ENCODE results near the gene MACROD1. TPM values are rescaled to one million over a fixed set of nuclear protein-coding genes. Genes with fewer than 3 reads are reported as not detected.

MACROD1 gene
- total RNA-seq, 2 experiments from 2014 or later: 6.0 to 6.3 TPM

GRCh38 chr11:63996512-63996911, 169.4 kb downstream of the MACROD1 start:
- Mint-ChIP-seq H3K4me3 (no peak overlapping the region), H3K4me1 (ENCODE audit: low read depth) (peaks cover 11% of the 10 kb centered on the region), H3K36me3 (ENCODE audit: low read depth) (peaks cover 61% of the 10 kb centered on the region), H3K27me3 (no peaks in the 10 kb centered on the region), H3K9me3 (no peaks in the 10 kb centered on the region), H3K27ac (no peak overlapping the region)
- intact Hi-C loops (cut with DNase I, micrococcal nuclease): loop anchor here in 1 of 2 experiments (10.0 kb wide), 1 partner anchor 308 kb away; the partner anchor contains the start of genes CATSPERZ and ESRRA
- CTCF ChIA-PET: no interaction called here
- peaks cover 0 to 3% of the 10 kb centered on the region in 2 experiments for H3K27me3 ChIP-seq (ENCODE audit: control insufficient read depth in 1 of 2, insufficient read depth in 2 of 2, low read length in 2 of 2)
- no peak overlapping the region for H3K4me3 ChIP-seq (ENCODE audit: low read length)
- no peaks in the 10 kb centered on the region for H3K9me3 ChIP-seq (ENCODE audit: control insufficient read depth in 1 of 2, insufficient read depth in 1 of 2, low read length in 2 of 2)
- POLR2A ChIA-PET: no interaction called here
- H3K4me1 ChIP-seq (ENCODE audit: insufficient read depth, low read length): peaks cover 28% of the 10 kb centered on the region
- DNase-seq (no peak), ATAC-seq (ENCODE audit: poor library complexity) (no peak)
- H3K36me3 ChIP-seq (ENCODE audit: insufficient read depth, low read length): peaks cover 47% of the 10 kb centered on the region
- TF ChIP-seq CTCF (IDR thresholded peaks at IDR 0.05): no peak
- no peak overlapping the region for H3K27ac ChIP-seq (ENCODE audit: low read depth in 1 of 2, low read length in 2 of 2)

- no peaks in the 10 kb centered on the region for H3K27me3 ChIP-seq (ENCODE audit: control insufficient read depth in 1 of 2, insufficient read depth in 2 of 2, low read length in 2 of 2)
- no peak for DNase-seq
- intact Hi-C loops (cut with DNase I, micrococcal nuclease): loop anchor here in 1 of 2 experiments (10.0 kb wide), 1 partner anchor 311 kb away; the partner anchor contains the start of genes CATSPERZ and ESRRA
- H3K27ac Mint-ChIP-seq: no peak overlapping the region
- no peak overlapping the region for H3K4me3 Mint-ChIP-seq
- no peaks in the 10 kb centered on the region for H3K27me3 Mint-ChIP-seq
- H3K4me1 ChIP-seq (ENCODE audit: insufficient read depth, low read length): peaks cover 6% of the 10 kb centered on the region
- peaks cover 69% of the 10 kb centered on the region for H3K36me3 ChIP-seq (ENCODE audit: insufficient read depth, low read length)
- CTCF ChIA-PET: no interaction called here
- peaks cover 85% of the 10 kb centered on the region for H3K36me3 Mint-ChIP-seq (ENCODE audit: low read depth)
- no peak overlapping the region for H3K4me3 ChIP-seq (ENCODE audit: low read length)
- no peak for ATAC-seq (ENCODE audit: poor library complexity)
- H3K27ac ChIP-seq (ENCODE audit: low read depth in 1 of 2, low read length in 2 of 2): no peak overlapping the region
- no peak for TF ChIP-seq CTCF (IDR thresholded peaks at IDR 0.05)
- POLR2A ChIA-PET: no interaction called here
- no peaks in the 10 kb centered on the region for H3K9me3 Mint-ChIP-seq
- H3K4me1 Mint-ChIP-seq (ENCODE audit: low read depth): peaks cover 9% of the 10 kb centered on the region
- H3K9me3 ChIP-seq (ENCODE audit: control insufficient read depth in 1 of 2, insufficient read depth in 1 of 2, low read length in 2 of 2): no peaks in the 10 kb centered on the region
These were observed 171.9 kb downstream of the MACROD1 start for GRCh38 chr11:63993993-63994392.

- Histone ChIP-seq H3K4me3 (ENCODE audit: low read length) (no peak overlapping the region), H3K27ac (ENCODE audit: low read depth in 1 of 2, low read length in 2 of 2) (no peak overlapping the region), H3K36me3 (ENCODE audit: insufficient read depth, low read length) (peaks cover 76% of the 10 kb centered on the region), H3K4me1 (ENCODE audit: insufficient read depth, low read length) (peaks cover 5% of the 10 kb centered on the region), H3K9me3 (ENCODE audit: control insufficient read depth in 1 of 2, insufficient read depth in 1 of 2, low read length in 2 of 2) (no peaks in the 10 kb centered on the region), H3K27me3 (ENCODE audit: control insufficient read depth in 1 of 2, insufficient read depth in 2 of 2, low read length in 2 of 2) (no peaks in the 10 kb centered on the region)
- no peaks in the 10 kb centered on the region for H3K27me3 Mint-ChIP-seq
- intact Hi-C loops (cut with DNase I, micrococcal nuclease): loop anchor here in 1 of 2 experiments (10.0 kb wide), 1 partner anchor 312 kb away; the partner anchor contains the start of genes CATSPERZ and ESRRA
- no peak overlapping the region for H3K4me3 Mint-ChIP-seq
- H3K36me3 Mint-ChIP-seq (ENCODE audit: low read depth): peaks cover 88% of the 10 kb centered on the region
- ATAC-seq (ENCODE audit: poor library complexity) (no peak), DNase-seq (no peak)
- ChIA-PET POLR2A (no interaction called here), CTCF (no interaction called here)
- no peak for TF ChIP-seq CTCF (IDR thresholded peaks at IDR 0.05)
- no peak overlapping the region for H3K27ac Mint-ChIP-seq
- H3K4me1 Mint-ChIP-seq (ENCODE audit: low read depth): peaks cover 14% of the 10 kb centered on the region
- no peaks in the 10 kb centered on the region for H3K9me3 Mint-ChIP-seq
These were observed 172.8 kb downstream of the MACROD1 start for GRCh38 chr11:63993100-63993499.
